ENCODE data around the gene LYPD3. TPM values are rescaled to one million over a fixed set of nuclear protein-coding genes. Genes with fewer than 3 reads are reported as not detected.

The LYPD3 gene
- total and polyA plus RNA-seq, 5 experiments from 2014 or later = 5.4 to 9.3 (median 6.2) TPM

DNA sequence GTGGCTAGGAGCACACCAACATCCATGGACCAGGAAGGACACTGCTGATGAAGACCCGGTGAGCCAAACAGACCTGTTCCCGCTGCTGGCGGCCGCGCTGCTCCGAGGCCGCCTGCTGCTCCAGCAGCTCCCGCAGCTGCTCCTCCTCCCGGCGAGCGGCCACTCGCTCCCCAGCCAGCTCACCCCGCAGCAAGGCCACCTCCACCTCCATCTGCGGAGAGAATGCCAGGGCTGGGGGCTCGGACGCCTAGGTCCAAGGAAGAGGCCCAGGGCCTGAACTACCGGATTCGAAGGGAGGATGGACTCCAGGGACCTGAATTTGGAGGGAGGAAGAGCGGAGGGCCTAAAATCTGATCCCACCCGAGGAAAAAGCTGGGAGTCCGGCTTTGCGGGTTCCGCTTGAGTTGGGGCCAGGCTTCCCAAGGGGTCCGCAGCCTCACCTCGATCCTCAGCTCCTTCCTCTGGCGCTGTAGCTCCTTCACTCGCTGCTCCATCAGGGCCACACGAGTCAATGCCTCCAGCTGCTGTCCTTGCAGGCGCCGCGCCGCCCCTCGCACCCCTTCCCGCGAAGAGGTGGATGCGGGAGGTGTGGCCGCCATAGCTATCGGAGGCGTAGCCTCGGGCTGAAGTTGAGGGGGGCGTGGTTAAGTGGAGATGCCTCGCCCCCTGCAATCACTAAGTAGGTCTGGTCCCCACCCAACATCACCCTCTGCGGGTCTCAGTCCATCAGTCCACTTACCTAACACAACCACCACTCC, 36.4 kb upstream of the LYPD3 start:
- ATAC-seq = no peak
- H3K4me1 Mint-ChIP-seq = peaks cover 25 to 54% (median 39%) of the 10 kb centered on the region in 4 donors
- DNase-seq = no peak
- POLR2A ChIA-PET = interaction anchor here (1.0 to 1.4 kb wide), 3 partner anchors 19 to 55 kb away, joined by 4 to 12 read pairs (median 4); no protein-coding TSS in a partner anchor
- H3K4me3 Mint-ChIP-seq = peak overlapping the region in 5 of 10 donors; percentile 43 to 96 (median 62)
- H3K27ac Mint-ChIP-seq = peak overlapping the region in 4 of 10 donors; percentile 10 to 84 (median 44)
- H3K27me3 Mint-ChIP-seq = no peaks in the 10 kb centered on the region
- no peaks in the 10 kb centered on the region for H3K9me3 Mint-ChIP-seq
- peaks cover 0 to 46% (median 3%) of the 10 kb centered on the region in 3 donors for H3K36me3 Mint-ChIP-seq

DNA sequence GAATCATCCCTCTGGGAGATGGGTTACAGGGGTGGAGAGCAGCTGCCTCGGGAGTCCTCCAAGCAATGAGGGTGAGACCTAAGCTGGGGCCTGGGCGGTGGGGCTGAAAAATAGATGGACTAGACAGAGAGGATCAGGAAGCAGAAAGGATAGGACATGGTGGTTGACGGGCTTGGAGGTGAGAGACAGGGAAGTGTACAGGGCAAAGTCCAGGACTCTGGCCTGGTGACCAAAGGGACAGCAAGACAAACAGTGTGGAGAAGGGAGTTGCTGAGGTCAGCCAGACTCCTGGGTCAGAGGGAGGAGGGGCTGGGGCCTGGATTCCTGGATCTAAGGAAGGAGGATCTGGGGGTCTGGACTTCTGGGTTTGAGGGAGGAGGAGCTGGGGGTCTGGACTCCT, 33.6 kb upstream of the LYPD3 start:
- Mint-ChIP-seq H3K27ac (peak overlapping the region in 6 of 10 donors; percentile 6 to 83 (median 68)), H3K27me3 (no peaks in the 10 kb centered on the region), H3K9me3 (no peaks in the 10 kb centered on the region), H3K4me3 (peak overlapping the region in 1 of 10 donors; percentile 16), H3K36me3 (peaks cover 0 to 65% (median 7%) of the 10 kb centered on the region in 3 donors), H3K4me1 (peaks cover 24 to 40% (median 32%) of the 10 kb centered on the region in 4 donors)
- ATAC-seq = no peak
- POLR2A ChIA-PET = interaction anchor here (1.1 kb wide), 1 partner anchor 52 kb away, joined by 3 read pairs; no protein-coding TSS in a partner anchor
- DNase-seq = no peak

DNA sequence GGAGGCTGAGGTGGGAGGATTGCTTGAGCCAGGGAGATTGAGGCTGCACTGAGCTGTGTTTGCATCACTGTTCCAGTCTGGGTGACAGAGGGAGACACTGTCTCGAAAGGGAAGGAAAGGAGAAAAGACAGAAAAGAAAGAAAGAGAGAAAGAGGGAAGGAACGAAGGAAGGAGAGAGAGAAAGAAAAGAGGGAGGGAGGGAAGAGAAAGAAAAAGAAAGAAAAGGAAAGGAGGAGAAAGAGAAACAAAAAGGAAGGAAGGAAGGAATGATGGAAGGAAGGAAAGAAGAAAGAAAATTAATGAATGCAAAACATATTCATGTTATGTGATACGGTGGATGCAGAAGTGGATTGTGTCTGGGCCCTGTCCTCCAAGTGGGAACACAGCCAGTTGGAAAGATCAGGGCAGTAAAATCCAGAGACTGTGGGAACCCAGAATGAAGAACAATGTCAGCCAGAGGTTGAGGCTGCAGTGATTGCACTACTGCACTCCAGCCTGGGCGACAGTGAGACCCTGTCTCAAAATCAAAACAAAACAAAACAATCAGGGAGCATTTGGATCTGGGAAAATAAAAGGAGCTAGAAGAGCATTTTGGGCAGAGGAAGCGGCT, 32.9 kb upstream of the LYPD3 start:
- peak overlapping the region in 7 of 10 donors; percentile 6 to 78 (median 65) for H3K27ac Mint-ChIP-seq
- peaks cover 19 to 34% (median 27%) of the 10 kb centered on the region in 4 donors for H3K4me1 Mint-ChIP-seq
- H3K9me3 Mint-ChIP-seq = no peaks in the 10 kb centered on the region
- H3K36me3 Mint-ChIP-seq = peaks cover 0 to 68% (median 7%) of the 10 kb centered on the region in 3 donors
- DNase-seq (no peak), ATAC-seq (no peak)
- peak overlapping the region in 1 of 10 donors; percentile 29 for H3K4me3 Mint-ChIP-seq
- no peaks in the 10 kb centered on the region for H3K27me3 Mint-ChIP-seq
- POLR2A ChIA-PET = interaction anchor here (0.7 to 1.1 kb wide), 2 partner anchors 30 to 51 kb away, joined by 3 to 4 read pairs; no protein-coding TSS in a partner anchor

DNA sequence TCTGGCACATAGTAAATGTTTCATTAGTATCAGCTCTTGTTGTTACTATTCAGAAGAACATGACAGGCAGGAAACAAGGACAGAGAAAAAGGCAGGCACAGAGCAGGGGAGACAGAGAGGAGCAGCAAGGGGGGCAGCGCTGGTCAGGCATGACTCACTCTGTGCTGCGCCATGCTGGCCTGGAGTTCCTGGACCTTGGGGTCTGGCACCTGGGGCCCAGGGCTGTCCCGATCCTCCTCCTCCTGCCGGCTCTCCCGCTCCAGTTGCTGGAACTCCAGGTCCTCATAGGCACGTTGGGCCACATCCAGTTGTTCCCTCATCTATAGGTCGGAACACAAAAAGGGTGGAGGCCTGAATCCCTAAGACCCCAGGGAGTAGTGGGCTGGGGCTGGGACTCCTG, 31.6 kb upstream of the LYPD3 start:
- peak overlapping the region in 1 of 10 donors; percentile 39 for H3K27ac Mint-ChIP-seq
- peaks cover 0 to 63% (median 7%) of the 10 kb centered on the region in 3 donors for H3K36me3 Mint-ChIP-seq
- ATAC-seq (no peak), DNase-seq (no peak)
- no peaks in the 10 kb centered on the region for H3K27me3 Mint-ChIP-seq
- peaks cover 7 to 21% (median 17%) of the 10 kb centered on the region in 4 donors for H3K4me1 Mint-ChIP-seq
- POLR2A ChIA-PET = interaction anchor here (0.6 kb wide), 2 partner anchors 63 to 88 kb away, joined by 3 to 5 read pairs; no protein-coding TSS in a partner anchor
- no peak overlapping the region for H3K4me3 Mint-ChIP-seq
- no peaks in the 10 kb centered on the region for H3K9me3 Mint-ChIP-seq

DNA sequence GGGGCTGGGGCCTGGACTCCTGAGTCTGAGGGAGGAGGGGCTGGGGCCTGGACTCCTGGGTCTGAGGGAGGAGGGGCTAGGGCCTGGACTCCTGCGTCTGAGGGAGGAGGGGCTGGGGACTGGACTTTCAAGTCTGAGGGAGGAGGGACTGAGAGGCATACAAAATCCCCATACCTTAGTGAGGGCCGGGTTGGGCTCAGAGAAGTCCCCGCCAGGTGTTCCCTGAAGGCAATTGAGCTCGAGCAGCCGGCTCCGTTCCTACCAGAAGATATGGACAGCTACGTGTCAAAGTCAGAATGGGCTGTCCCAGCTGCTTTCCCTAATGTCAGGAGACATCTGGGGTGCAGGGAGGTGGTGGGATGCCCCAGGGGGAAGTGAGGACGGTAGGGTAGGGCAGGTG, 29.7 kb upstream of the LYPD3 start:
- ATAC-seq = no peak
- DNase-seq = no peak
- H3K36me3 Mint-ChIP-seq = peaks cover 0 to 62% (median 7%) of the 10 kb centered on the region in 3 donors
- H3K9me3 Mint-ChIP-seq = no peaks in the 10 kb centered on the region
- H3K4me1 Mint-ChIP-seq = peaks cover 4 to 17% (median 13%) of the 10 kb centered on the region in 4 donors
- H3K4me3 Mint-ChIP-seq = no peak overlapping the region
- H3K27me3 Mint-ChIP-seq = no peaks in the 10 kb centered on the region
- POLR2A ChIA-PET = interaction anchor here (1.4 kb wide), 1 partner anchor 15 kb away, joined by 3 read pairs; no protein-coding TSS in a partner anchor
- H3K27ac Mint-ChIP-seq = no peak overlapping the region

DNA sequence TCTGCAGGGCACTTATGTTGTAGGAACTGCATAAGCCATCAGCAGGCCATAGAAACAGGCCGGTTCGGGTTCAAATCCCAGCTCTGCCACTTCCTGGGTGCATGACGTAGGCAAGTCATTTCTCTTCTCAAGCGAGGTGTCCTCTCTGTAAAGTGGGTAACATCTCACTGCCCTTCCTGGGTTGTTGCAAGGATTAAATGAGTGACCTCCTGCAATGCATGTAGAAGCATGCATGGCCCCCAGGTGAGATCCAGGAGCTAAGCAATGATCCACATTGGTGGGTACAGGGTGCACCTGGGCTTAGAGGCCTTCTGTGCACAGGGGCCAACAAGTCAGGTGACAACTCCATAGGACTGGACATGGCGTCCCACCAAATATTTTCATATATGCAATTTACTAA, 25.4 kb upstream of the LYPD3 start:
- no peaks in the 10 kb centered on the region for H3K9me3 Mint-ChIP-seq
- DNase-seq (no peak), ATAC-seq (no peak)
- peaks cover 0 to 26% (median 5%) of the 10 kb centered on the region in 3 donors for H3K36me3 Mint-ChIP-seq
- H3K27me3 Mint-ChIP-seq = no peaks in the 10 kb centered on the region
- POLR2A ChIA-PET = interaction anchor here (0.6 kb wide), 1 partner anchor 40 kb away, joined by 7 read pairs; no protein-coding TSS in a partner anchor
- no peak overlapping the region for H3K4me3 Mint-ChIP-seq
- peak overlapping the region in 5 of 10 donors; percentile 2 to 58 (median 28) for H3K27ac Mint-ChIP-seq
- peaks cover 6 to 18% (median 8%) of the 10 kb centered on the region in 4 donors for H3K4me1 Mint-ChIP-seq

DNA sequence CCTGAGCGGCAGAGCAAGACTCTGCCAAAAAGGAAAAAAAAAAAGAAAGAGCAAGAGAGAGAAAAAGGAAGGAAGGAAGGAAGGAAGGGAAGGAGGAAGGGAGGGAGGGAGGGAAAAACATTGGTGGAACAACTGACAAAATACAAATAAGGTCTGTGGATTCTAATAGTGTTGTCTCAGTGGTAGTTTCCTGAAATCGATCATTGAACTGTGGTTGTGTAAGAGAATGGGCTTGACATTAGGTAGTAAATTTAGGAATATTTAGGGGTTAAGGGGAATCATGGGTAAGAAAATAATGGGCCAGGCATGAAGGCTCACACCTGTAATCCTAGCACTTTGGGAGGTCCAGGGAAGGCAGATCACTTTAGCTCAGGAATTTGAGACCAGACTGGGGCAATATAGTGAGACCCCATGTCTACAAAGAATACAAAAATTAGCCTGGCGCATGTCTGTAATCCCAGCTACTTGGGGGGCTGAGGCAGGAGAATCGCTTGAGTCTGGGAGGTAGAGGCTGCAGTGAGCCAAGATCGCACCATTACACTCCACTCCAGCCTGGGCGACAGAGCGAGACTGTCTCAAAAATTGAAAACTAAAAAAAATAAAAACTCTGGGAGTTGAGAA, 24.7 kb upstream of the LYPD3 start:
- peaks cover 0 to 20% (median 3%) of the 10 kb centered on the region in 3 donors for H3K36me3 Mint-ChIP-seq
- H3K4me1 Mint-ChIP-seq = peaks cover 6 to 18% (median 8%) of the 10 kb centered on the region in 4 donors
- H3K27me3 Mint-ChIP-seq = no peaks in the 10 kb centered on the region
- no peak for ATAC-seq
- H3K9me3 Mint-ChIP-seq = no peaks in the 10 kb centered on the region
- POLR2A ChIA-PET = interaction anchor here (0.7 kb wide), 1 partner anchor 30 kb away, joined by 4 read pairs; no protein-coding TSS in a partner anchor
- no peak for DNase-seq
- no peak overlapping the region for H3K4me3 Mint-ChIP-seq
- H3K27ac Mint-ChIP-seq = peak overlapping the region in 8 of 10 donors; percentile 1 to 67 (median 24)

DNA sequence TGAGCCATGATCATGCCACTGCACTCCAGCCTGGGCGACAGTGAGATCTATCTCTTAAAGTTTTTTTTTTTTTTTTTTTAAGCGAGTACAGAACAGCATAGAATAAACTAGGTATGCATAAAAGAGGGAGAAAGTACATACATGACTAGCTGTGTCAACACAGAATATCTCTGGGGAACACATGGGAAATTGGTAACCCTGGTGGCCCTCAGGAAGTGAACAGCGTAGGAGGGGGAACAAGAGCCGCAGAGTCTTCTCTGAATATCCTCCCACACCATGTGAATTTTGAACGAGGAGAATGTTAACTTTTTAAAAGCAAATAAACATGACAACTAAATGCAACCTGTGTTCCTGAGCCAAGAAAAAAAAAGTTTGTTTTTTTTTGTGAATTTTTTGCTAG, 23.9 kb upstream of the LYPD3 start:
- peak; percentile 25 to 38 for ATAC-seq
- Mint-ChIP-seq H3K27me3 (no peaks in the 10 kb centered on the region), H3K9me3 (no peaks in the 10 kb centered on the region), H3K36me3 (peaks cover 0 to 18% (median 3%) of the 10 kb centered on the region in 3 donors), H3K4me3 (peak overlapping the region in 1 of 10 donors; percentile 22), H3K27ac (peak overlapping the region in 6 of 10 donors; percentile 20 to 90 (median 79)), H3K4me1 (peaks cover 3 to 18% (median 8%) of the 10 kb centered on the region in 4 donors)
- DNase-seq = no peak
- POLR2A ChIA-PET = interaction anchor here (0.7 kb wide), 1 partner anchor 30 kb away, joined by 4 read pairs; no protein-coding TSS in a partner anchor

DNA sequence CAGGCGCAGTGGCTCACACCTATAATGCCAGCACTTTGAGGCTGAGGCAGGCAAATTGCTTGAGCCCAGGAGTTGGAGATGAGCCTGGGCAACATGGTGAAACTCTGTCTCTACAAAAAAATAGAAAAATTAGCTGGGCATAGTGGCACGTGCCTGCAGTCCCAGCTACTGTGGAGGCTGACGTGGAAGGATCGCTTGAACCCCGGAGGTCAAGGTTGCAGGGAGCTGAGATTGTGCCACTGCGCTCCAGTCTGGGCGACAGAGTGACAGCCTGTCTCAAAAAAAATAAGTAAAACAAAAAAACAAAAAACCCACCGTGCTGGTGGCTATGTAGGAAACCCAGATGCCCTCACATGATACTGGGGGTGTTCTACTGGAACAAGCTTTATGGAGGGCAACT, 22.8 kb upstream of the LYPD3 start:
- Mint-ChIP-seq H3K9me3 (no peaks in the 10 kb centered on the region), H3K36me3 (peaks cover 0 to 15% (median 3%) of the 10 kb centered on the region in 3 donors), H3K27ac (peak overlapping the region in 1 of 10 donors; percentile 65), H3K27me3 (no peaks in the 10 kb centered on the region), H3K4me1 (peaks cover 3 to 18% (median 8%) of the 10 kb centered on the region in 4 donors), H3K4me3 (no peak overlapping the region)
- POLR2A ChIA-PET = no interaction called here
- DNase-seq = no peak
- no peak for ATAC-seq

DNA sequence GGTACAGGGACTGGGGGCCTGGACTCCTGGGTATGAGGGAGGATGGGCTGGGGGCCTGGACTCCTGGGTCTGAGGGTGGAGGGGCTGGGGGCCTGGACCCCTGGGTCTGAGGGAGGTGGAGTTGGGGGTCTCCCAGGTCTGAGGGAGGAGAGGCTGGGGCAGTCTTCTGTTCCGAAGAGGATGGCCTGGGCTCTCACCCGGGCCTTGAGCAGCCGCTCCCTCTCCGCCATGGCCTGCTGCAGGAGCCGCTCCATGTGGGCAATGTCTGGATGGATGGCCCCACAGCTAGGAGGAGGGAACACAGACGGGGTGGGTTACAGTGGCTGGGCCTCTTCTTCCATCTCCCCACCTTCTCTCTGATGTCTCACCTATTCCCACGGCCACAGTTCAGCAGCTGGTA, 21.0 kb upstream of the LYPD3 start:
- Mint-ChIP-seq H3K27ac (no peak overlapping the region), H3K4me3 (no peak overlapping the region), H3K9me3 (no peaks in the 10 kb centered on the region), H3K36me3 (peaks cover 0 to 20% (median 3%) of the 10 kb centered on the region in 3 donors), H3K4me1 (peaks cover 3 to 18% (median 8%) of the 10 kb centered on the region in 4 donors), H3K27me3 (no peaks in the 10 kb centered on the region)
- ATAC-seq = no peak
- POLR2A ChIA-PET = no interaction called here
- no peak for DNase-seq

DNA sequence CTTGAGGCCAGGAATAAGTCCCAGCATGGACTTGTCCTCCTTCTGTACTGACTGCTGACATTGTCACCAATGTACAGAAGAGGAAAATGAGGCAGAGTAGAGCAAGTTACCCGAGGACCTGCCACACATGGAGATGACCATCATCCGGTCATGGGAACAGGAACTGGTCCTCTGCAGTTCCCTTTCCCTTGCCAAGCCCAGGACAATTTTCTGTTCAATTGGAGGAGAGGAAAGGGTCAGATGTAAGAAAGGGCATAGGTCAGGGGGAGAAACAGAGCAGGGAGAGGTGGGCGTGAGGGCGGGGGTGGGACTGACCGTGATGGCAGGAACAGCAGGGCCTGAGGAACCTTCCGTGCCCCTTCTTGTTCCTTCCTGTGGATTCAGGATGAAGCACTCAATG, 20.5 kb upstream of the LYPD3 start:
- DNase-seq (no peak), ATAC-seq (no peak)
- Mint-ChIP-seq H3K36me3 (peaks cover 0 to 23% (median 4%) of the 10 kb centered on the region in 3 donors), H3K4me1 (peaks cover 3 to 18% (median 8%) of the 10 kb centered on the region in 4 donors), H3K9me3 (no peaks in the 10 kb centered on the region), H3K27me3 (no peaks in the 10 kb centered on the region), H3K4me3 (no peak overlapping the region), H3K27ac (peak overlapping the region in 4 of 10 donors; percentile 15 to 72 (median 29))
- POLR2A ChIA-PET = no interaction called here

DNA sequence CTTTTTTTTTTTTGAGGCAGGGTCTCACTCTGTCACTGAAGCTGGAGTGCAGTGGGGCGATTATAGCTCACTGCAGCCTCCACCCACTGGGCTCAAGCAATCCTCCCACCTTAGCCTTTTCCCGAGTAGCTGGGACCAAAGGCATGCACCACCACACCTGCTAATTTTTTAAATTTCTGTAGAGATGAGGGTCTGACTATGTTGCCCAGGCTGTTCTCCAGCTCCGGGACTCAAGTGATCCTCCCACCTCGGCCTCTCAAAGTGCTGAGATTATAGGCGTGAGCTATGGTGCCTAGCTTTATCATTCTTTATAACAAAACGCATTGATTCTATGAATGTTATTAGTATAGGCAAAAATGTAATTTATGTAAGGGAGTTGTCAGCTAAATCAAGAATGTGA, 17.9 kb upstream of the LYPD3 start:
- Mint-ChIP-seq H3K27ac (no peak overlapping the region), H3K4me3 (no peak overlapping the region), H3K27me3 (no peaks in the 10 kb centered on the region), H3K36me3 (peaks cover 0 to 29% (median 11%) of the 10 kb centered on the region in 3 donors), H3K9me3 (no peaks in the 10 kb centered on the region), H3K4me1 (peaks cover 0 to 8% (median under 1%) of the 10 kb centered on the region in 4 donors)
- DNase-seq (no peak), ATAC-seq (no peak)
- POLR2A ChIA-PET = interaction anchor here (0.6 kb wide), 1 partner anchor 50 kb away, joined by 3 read pairs; the partner anchor contains the start of gene ZNF575
